NB4 (cell line): ENCODE measurements around the gene PPP2R5C.

ENCODE experiments used
- CTCF ChIP-seq: IDR thresholded peaks from one replicate; pipeline ENCODE4 v1.5.1; 2012; ENCODE audit warnings: low read depth, low read length
- MAX ChIP-seq: IDR thresholded peaks from 2 replicates; pipeline ENCODE4 v1.6.1; 2011; ENCODE audit warnings: low read depth, low read length
- MYC ChIP-seq: IDR thresholded peaks from 2 replicates; pipeline ENCODE4 v1.6.1; 2011; ENCODE audit warnings: low read depth, low read length
- POLR2A ChIP-seq: IDR thresholded peaks from 2 replicates; pipeline ENCODE4 v1.6.1; 2011; ENCODE audit warnings: mild to moderate bottlenecking; ENCODE audit not compliant: insufficient read length; ENCODE audit errors: extremely low read depth

- no peak for TF ChIP-seq CTCF
- TF ChIP-seq POLR2A = no peak
- TF ChIP-seq MYC = no peak
- TF ChIP-seq MAX = no peak
These were observed 107.7 kb downstream of the PPP2R5C start for GRCh38 chr14:101869217-101869616.
